GM10266 (cell line): ENCODE data around the gene YTHDF1.

Experiments used
- DNase-seq: peaks from one replicate; pipeline ENCODE4 v3.0.0; 2012; ENCODE audit errors: extremely low spot score
- CTCF ChIP-seq: IDR thresholded peaks from 2 replicates; pipeline ENCODE4 v1.5.1; 2012; ENCODE audit warnings: mild to moderate bottlenecking, low read depth; ENCODE audit not compliant: control insufficient read depth, insufficient read depth; ENCODE audit errors: missing control alignments

YTHDF1 gene

GRCh38 chr20:63220696-63221399 is 4.9 kb upstream of the YTHDF1 start:
- DNase-seq: no peak
- no peak for TF ChIP-seq CTCF

- no peak for DNase-seq
These were observed 4.1 kb upstream of the YTHDF1 start for GRCh38 chr20:63219866-63220521.

GRCh38 chr20:63219447-63219821 is 3.5 kb upstream of the YTHDF1 start:
- no peak for TF ChIP-seq CTCF

More at GRCh38 chr20:63219866-63220521, 4.1 kb upstream of the YTHDF1 start:
- no peak for TF ChIP-seq CTCF

GRCh38 chr20:63218701-63219446 is 2.9 kb upstream of the YTHDF1 start:
- no peak for DNase-seq
- no peak for TF ChIP-seq CTCF

More at GRCh38 chr20:63219447-63219821, 3.5 kb upstream of the YTHDF1 start:
- DNase-seq: no peak

- no peak for TF ChIP-seq CTCF
- no peak for DNase-seq
These were observed 1.8 kb upstream of the YTHDF1 start for GRCh38 chr20:63217706-63218105.

- no peak for DNase-seq
- TF ChIP-seq CTCF: no peak
These were observed 1.0 kb upstream of the YTHDF1 start for GRCh38 chr20:63216849-63217471.
